Fibroblast of skin of left biceps (primary cell): ENCODE results near the gene FGF10.

Experiments
- DNase-seq, 2 experiments: peaks; one replicate each; pipeline ENCODE4 v3.0.0-alpha.2; 2013; ENCODE audit warnings: low read depth in 2 of 2

FGF10 gene

DNA sequence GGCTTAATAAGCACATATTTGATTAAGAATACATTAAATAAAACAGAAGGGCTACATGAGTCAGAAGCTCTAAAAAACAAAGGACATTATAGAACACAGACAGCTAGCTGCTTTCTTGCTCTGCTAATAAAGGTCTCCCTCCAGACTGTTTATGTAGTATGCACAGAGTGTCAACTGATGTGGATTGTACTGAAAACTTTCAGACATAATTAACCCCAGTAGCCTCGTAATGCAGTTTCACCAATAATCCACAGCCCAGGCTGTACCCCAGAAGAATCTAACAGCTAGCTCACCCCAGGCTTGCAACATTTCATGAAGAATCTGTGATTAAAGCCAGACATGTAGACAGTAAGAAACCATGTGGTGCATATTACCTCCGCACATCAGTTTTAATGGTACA is 30.8 kb downstream of the FGF10 start:
- no peak for DNase-seq

- DNase-seq, result no peak
Measured at GRCh38 chr5:44356231-44356630, 33.0 kb downstream of the FGF10 start.

- DNase-seq, result no peak
Measured at GRCh38 chr5:44345871-44346270, 43.3 kb downstream of the FGF10 start.

DNA sequence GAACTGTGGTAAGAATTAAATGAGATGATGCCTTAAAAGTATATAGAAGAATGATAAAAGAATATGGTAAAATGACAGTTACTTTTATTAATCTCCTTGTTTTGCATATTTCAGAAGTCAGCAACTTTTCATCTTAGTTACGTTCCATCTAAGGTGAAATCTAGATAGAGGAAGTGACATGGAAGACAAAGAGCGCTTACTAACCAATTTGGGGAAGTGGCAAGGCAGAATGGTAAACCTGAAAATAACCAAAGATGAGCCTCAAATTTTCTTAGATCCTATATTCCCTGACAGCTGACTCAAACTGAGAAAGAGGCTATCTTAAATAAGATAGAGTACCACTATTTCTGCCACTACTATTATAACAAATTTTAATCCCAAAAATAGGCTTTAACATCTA is 52.5 kb downstream of the FGF10 start:
- DNase-seq, result no peak

DNA sequence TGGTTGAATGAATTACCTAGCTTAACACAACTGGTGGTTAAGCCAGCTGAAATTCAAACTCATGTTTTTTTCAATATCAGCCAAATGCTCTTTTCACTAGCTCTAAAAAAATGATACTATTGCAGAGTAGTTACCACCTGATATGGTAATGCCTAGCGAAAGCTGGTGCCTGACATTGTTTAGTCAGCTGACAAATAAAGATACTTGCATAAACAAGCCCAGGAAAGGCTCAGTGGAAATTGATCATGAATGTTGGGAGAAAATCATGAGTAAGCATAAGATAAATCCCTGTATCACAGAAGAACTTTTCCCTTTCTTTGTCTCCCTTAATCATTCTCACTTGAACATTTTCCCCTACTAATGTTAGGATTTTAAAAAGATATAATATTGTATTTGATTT is 54.6 kb downstream of the FGF10 start:
- no peak for DNase-seq

DNA sequence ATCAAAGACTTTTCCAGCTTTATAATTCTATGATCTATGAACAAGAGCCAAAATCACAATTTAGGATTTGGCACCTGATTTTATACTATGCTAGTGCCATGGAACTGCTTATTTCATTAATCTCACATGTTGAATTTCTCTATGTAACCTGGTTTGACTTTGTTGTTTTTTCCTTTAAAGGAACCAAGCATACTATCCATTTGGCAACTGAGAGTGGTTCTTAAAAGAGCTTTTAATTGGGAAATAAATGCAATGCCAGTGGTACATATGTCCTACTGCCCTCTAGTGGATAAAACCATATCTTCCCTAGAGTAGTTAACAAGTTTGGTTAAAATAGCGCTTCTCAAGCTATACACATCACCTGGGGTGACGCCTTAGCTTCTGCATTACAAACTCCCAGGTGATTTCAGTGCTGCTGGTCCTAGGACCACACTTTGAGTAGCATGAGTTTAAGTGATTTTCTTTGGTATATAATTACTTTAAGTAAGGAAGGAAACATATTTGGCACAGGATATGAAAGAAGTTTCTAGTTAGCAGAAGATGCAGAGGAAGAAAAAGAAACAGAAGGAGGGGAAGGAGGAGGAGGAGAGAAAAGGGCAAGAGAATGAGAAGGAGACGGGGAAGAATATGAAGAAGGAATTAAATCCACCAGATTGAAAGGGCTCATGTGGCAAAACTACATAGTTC is 56.8 kb downstream of the FGF10 start:
- DNase-seq, result peak in 1 of 2 experiments; percentile 6

DNA sequence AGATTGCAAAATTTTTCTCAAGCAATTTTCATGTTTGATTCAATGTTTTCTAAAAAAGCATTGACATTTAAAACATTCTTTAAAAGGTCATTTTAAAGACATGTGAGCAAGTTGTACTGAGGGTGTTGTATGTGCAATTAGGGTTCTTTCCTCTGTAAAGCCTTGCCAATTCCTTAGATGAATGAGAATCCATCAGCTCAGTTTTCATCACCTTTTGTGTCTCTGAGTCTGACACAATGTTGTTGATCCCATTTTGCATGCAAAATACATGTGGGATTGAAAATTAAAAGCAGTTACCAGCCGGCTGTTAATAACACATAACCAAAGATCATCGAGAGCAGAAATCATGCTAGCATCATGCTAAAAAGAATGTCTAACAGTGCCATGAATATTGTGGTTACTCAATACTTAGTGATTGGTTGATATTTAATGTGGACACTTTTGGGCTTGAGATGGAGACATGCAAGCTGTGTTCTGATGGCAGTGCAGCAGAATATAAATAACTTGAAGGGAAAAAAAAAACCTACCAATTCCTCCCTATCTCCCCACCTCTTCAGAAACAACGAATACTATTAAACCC is 57.7 kb downstream of the FGF10 start:
- DNase-seq, result no peak

DNA sequence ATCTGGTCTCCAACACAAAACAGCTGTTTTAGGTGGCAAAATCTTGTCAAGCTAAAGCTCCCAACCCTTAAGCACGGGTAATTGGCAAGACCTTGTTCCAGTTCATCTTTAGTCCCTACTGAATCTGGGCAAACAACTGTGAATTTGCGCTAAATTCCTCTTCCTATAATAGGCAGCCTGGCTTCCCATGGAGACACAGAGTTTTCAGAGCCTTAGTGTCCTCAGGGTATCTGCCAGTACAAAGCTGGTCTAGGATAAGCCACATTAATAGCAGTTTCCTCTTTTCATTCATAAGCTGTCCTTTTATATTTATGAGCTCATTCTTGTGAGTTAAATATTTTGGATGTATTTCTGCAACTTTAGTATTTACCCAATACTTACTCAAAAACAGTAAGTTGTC is 59.5 kb downstream of the FGF10 start:
- DNase-seq, result no peak

DNA sequence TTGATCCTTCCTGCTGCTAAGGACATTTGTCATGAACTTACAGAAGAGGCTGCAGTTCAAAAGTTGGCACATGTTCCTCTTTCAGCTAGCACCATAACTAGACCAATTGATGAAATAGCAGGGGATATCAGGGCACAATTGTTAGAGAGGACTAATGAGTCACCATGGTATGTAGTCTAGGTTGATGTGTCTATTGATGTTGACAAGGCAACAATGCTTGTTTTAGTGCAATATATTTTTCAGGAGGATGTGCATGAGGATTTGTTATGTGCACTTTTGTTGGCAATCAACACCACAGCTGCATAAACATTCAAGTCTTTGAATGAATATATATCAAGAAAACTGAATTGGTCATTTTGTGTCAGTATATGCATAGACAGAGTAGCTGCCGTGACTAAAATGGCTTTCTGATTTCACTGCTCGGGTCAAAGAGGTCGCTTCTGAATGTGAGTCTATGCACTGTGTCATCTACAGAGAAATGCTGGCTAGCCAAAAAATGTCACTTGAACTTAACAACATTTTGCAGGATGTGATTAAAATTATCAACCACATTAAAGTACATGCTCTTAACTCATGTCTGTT is 68.0 kb downstream of the FGF10 start:
- no peak for DNase-seq

DNA sequence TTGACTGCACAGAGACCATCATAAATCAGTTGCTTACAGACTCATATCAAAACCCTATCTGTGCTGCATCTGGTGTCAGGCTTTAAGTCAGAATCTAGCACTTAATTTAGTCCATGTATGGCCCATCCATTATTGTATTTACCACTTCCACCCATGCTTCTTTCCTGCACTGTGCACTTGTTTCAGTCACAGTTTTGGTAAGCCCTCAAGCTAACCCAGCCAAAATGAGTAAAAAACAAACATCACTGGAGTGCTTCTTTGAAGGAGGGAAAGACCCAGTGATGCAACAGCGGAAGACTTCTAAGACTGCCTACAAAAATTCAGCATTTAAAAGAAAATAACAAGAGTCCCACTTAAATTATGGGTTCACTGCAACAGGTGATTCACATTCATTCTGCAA is 69.0 kb downstream of the FGF10 start:
- DNase-seq, result no peak

- no peak for DNase-seq
Measured at GRCh38 chr5:44318883-44319282, 70.3 kb downstream of the FGF10 start.

DNA sequence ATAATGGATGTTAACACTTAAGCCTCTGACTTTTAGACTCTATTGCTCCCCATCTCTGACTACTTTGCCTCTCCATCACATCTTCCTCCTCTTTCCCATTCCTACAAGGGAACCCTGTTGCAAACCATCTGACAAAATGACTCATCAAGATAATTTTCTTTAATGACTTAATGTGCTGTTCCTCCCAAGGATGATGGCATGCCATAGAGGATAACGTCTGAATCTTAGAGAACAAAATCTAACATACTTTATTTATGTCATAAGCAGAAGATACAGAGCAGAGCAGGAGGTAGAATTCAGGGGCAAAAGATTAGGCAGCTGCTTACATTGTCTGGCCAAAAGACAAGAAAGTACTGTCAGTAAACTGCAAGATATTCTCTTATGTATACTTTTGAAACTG is 76.8 kb downstream of the FGF10 start:
- no peak for DNase-seq

DNA sequence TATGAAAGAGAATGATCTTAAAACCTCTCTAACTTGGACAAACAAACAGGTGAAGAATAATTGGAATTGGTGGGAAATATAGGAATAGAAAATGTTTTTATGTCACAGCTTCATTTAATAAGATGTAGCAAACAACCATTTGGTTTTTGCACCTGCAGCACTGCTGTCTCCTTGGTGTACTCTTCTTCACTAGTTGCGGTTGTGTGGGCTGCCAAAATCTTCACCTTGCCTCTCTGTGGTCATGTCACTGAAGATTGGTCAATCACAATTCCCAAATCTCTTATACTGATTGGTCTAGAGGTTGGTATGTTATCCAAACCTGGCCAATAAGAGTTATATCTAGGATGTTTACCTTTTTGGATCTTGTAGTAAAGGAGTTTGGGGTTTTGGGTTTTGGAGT is 88.7 kb downstream of the FGF10 start:
- DNase-seq, result no peak

DNA sequence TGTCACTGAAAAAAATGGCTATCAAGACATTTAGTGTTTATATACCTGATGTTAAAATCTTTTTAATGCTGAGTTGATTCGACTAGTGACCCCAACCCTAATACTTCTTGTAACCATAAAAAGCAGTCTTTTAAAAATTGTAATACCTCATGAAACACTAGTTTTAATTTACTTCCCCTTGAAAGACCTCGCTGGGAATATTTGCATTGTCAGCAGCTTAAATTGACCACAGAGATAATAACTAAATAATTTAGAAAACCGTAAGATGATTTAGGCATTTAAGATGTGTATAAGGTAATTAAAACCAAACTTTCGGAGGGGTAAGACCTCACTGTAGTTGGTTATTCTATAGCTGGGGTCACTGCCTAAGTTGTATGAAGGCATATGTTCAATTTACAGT is 89.8 kb downstream of the FGF10 start:
- DNase-seq, result no peak

- peak; percentile 1 to 4 for DNase-seq
Measured at GRCh38 chr5:44294516-44294915, 94.7 kb downstream of the FGF10 start.

DNA sequence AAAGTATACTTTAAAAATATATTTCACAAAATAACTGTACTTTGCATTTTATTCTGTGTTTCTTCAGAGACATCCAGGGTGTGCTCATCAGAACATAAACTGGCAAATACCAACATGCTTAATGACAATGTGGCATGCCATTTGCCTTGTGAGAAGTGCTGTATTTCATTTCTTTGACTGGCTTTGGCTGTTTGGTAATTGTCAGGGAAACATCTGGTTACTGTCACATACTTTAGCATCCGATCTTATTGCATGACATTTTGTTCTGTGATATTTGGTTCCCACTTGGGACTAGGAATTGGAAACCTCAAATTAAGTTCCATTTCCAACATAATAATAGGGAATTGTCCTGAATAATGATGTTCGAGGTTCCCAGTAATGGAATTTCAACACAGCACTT is 96.5 kb downstream of the FGF10 start:
- DNase-seq, result no peak

DNA sequence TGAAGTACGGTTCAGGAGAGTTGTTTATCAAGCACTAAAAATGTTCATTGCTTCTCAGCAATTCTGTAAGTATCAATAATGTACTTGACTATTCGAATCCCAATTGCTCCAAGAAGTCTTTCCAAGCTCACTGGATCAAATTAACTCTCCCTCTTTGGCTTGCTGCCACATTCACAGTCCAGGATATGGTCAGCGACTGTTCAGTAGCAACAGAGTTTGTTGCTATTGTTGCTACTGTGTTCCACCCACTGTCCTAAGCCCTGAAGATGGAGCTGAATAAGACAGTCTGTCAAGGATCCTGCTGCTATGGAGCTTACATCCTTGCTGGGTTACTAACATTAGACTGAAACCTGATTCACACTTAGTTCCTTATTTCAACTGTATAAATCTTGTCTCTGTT is 110.8 kb downstream of the FGF10 start:
- no peak for DNase-seq

DNA sequence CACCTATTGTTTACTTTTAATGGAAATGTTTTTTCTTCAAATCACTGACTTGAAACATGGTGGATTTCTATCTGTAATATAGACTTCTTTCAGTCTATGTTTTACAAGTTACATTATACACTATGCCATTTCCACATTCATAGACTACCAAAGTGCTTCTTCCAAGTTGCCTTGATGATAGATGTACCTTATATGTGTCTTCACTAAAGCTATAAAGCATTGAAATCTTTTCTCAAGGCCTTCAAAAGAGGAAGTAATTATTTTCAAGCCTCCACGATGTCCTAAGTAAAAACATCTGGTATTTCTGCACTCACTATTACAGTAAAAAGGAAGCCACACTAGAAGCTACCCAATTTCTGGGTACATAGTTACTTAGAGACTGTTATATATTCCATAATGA is 113.3 kb downstream of the FGF10 start:
- no peak for DNase-seq

- no peak for DNase-seq
Measured at GRCh38 chr5:44275329-44275728, 113.9 kb downstream of the FGF10 start.

- DNase-seq, result no peak
Measured at GRCh38 chr5:44267909-44268308, 121.3 kb downstream of the FGF10 start.

- no peak for DNase-seq
Measured at GRCh38 chr5:44266882-44267576, 122.2 kb downstream of the FGF10 start.

DNA sequence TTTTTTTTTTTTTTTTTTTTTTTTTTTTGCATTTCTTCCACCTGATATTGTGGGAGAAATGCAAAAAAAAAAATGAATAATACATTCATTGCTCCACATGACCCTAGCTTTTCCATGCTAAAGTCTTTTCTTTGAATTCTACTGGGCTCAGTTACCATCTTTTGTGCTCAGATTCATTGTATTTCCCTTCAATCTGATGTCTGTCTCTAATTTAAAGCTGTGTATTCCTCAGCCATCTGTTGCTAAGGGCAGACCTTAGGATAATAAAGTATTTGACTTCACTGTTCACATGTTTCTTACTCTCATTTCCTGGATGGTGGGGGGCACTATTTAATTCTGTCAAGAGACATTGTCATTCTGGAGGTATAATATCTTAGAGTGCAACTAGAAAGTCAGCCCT is 123.5 kb downstream of the FGF10 start:
- no peak for DNase-seq

GRCh38 chr5:44260793-44261192 is 128.4 kb downstream of the FGF10 start:
- DNase-seq, result no peak
